ENCODE results near the gene BTK. TPM values are rescaled to one million over a fixed set of nuclear protein-coding genes. Genes with fewer than 3 reads are reported as not detected.

The BTK gene
- total and polyA plus RNA-seq, 9 of the 15 experiments (the other 6 are each of a cell fraction or from before 2014, with no cell fraction given), result 14.9 to 93.4 (median 65.2) TPM

GRCh38 chrX:101416691-101417090 lies 30.7 kb upstream of the BTK start:
- H3K4me3 ChIP-seq, result no peak overlapping the region
- H3K9ac ChIP-seq (ENCODE audit: insufficient read depth in 1 of 2, low read depth in 2 of 2, low read length in 2 of 2), result no peak overlapping the region
- no peak; the same call in 2 of the 3 replicates for ATAC-seq
- 18% methylated on average over 7 of the region's 7 CpGs for WGBS (ENCODE audit: insufficient coverage, low coverage, missing lambda C conversion rate)
- H3K27ac ChIP-seq (ENCODE audit: extremely low read depth, low read depth, low read length), result no peak overlapping the region
- H3K4me2 ChIP-seq (ENCODE audit: insufficient read depth, low read length), result no peak overlapping the region
- no TSS peak for BruUV-seq (replicated peaks)
- H3K9me1 ChIP-seq (ENCODE audit: control insufficient read depth, insufficient read depth, low read length), result no peaks in the 10 kb centered on the region
- no peak for DNase-seq (ENCODE audit: extremely low read depth in 1 of 4, low spot score in 3 of 4)
- peaks cover 20% of the 10 kb centered on the region; the same call in 1 of the 3 replicates for H3K36me3 ChIP-seq (ENCODE audit: control insufficient read depth, insufficient read depth, low read length)
- no peaks in the 10 kb centered on the region for H3K9me3 ChIP-seq (replicated peaks; ENCODE audit: control insufficient read depth, insufficient read depth, low read depth, low read length)
- no peak for TF ChIP-seq CAMTA2 (CRISPR knock-in tag; conservative IDR thresholded peaks at IDR 0.05)
- TF ChIP-seq ETS1 (conservative IDR thresholded peaks at IDR 0.05; ENCODE audit: control insufficient read depth, low read depth, low read length), result no peak
- no peak for TF ChIP-seq TCF3 (CRISPR knock-in tag; IDR thresholded peaks at IDR 0.05)
- no peak for TF ChIP-seq ELF4 (CRISPR knock-in tag; IDR thresholded peaks at IDR 0.05)
- TF ChIP-seq ZNF318 (IDR thresholded peaks at IDR 0.05; ENCODE audit: borderline replicate concordance in 1 of 2, low read depth in 1 of 2), result no peak
- TF ChIP-seq EP300 (IDR thresholded peaks at IDR 0.05; ENCODE audit: low read length), result no peak
- no peak for TF ChIP-seq SMARCA4 (IDR thresholded peaks at IDR 0.05)
- TF ChIP-seq ZNF124 (CRISPR knock-in tag; IDR thresholded peaks at IDR 0.05), result no peak
- no peak for TF ChIP-seq ZNF561 (CRISPR knock-in tag; conservative IDR thresholded peaks at IDR 0.05)
- no peak for TF ChIP-seq PHF20 (IDR thresholded peaks at IDR 0.05; ENCODE audit: partially characterized antibody)
- TF ChIP-seq MAX (CRISPR knock-in tag; IDR thresholded peaks at IDR 0.05), result no peak
- TF ChIP-seq CBX2 (IDR thresholded peaks at IDR 0.05; ENCODE audit: insufficient read depth, low read length, poor library complexity, severe bottlenecking), result no peak
- POLR2A ChIA-PET, result interaction anchor here (0.8 to 1.1 kb wide), 4 partner anchors 10 to 1556 kb away, joined by 3 read pairs; partner anchors contain the start of genes RPL36A and TIMM8A
- H3K27me3 ChIP-seq (ENCODE audit: control insufficient read depth in 2 of 2, insufficient read depth in 2 of 2, low read length in 2 of 2), result no peaks in the 10 kb centered on the region; a peak in 1 of 5 replicates
- intact Hi-C loops (cut with micrococcal nuclease), result loop anchor here (5.0 kb wide), 2 partner anchors 46 to 181 kb away; no protein-coding TSS in a partner anchor
- no peak for FAIRE-seq
- peaks cover 3% of the 10 kb centered on the region for H3K79me2 ChIP-seq (ENCODE audit: control insufficient read depth, insufficient read depth, low read length)
- H4K20me1 ChIP-seq (replicated peaks; ENCODE audit: control insufficient read depth, insufficient read depth, low read length), result no peaks in the 10 kb centered on the region; the same call in 1 of the 2 replicates
- in situ Hi-C loops (cut with MboI), result no loop called here
- H3K4me1 ChIP-seq (replicated peaks in 1 of 2; ENCODE audit: control insufficient read depth in 2 of 2, insufficient read depth in 2 of 2, low read length in 2 of 2), result peaks cover 8 to 17% of the 10 kb centered on the region in 2 experiments; a peak in 4 of 5 replicates
- no peak overlapping the region for H2AFZ ChIP-seq (ENCODE audit: low read depth, low read length)
- CTCF ChIA-PET (ENCODE audit: low intra/inter-chr PET ratio), result no interaction called here
